HepG2 (cell line): ENCODE results near the gene BCAM. TPM values are rescaled to one million over a fixed set of nuclear protein-coding genes. Genes with fewer than 3 reads are reported as not detected.
A peak's percentile ranks its signal among the peaks of the same experiment; 100 is the strongest.

Experiments
- BHLHE40 ChIP-seq: IDR thresholded peaks from 2 replicates; pipeline ENCODE4 v1.6.1; 2011; ENCODE audit warnings: low read length, improper control_type of control experiment
- CHD2 ChIP-seq: IDR thresholded peaks from 2 replicates; pipeline ENCODE4 v1.6.1; 2011; ENCODE audit warnings: low read depth, low read length, improper control_type of control experiment
- GABPA ChIP-seq, 2 experiments: IDR thresholded peaks; 2 replicates each; pipeline ENCODE4 v1.6.1; 2011 to 2016; ENCODE audit warnings: low read depth in 2 of 2, low read length in 1 of 2, missing biosample characterization in 1 of 2, missing genetic modification characterization in 1 of 2
- HES4 ChIP-seq: sonication (generic); formaldehyde crosslinking; IDR thresholded peaks from 2 replicates; pipeline ENCODE4 v1.9.0; 2021; ENCODE audit warnings: mild to moderate bottlenecking, missing genetic modification reagents, borderline replicate concordance
- HIVEP1 ChIP-seq: sonication (generic); formaldehyde crosslinking; IDR thresholded peaks from 2 replicates; pipeline ENCODE4 v1.4.0; 2020; ENCODE audit warnings: mild to moderate bottlenecking, missing genetic modification reagents
- MED8 ChIP-seq: sonication (generic); formaldehyde crosslinking; IDR thresholded peaks from 2 replicates; pipeline ENCODE4 v1.8.1; 2023; ENCODE audit warnings: mild to moderate bottlenecking, missing genetic modification reagents; ENCODE audit not compliant: insufficient replicate concordance
- POLR2AphosphoS5 ChIP-seq: IDR thresholded peaks from 2 replicates; pipeline ENCODE4 v1.6.1; 2012; ENCODE audit warnings: low read depth, low read length
- PRDM10 ChIP-seq: sonication (generic); formaldehyde crosslinking; IDR thresholded peaks from 2 replicates; pipeline ENCODE4 v1.4.0; 2020; ENCODE audit warnings: low read depth, missing genetic modification reagents
- SMC3 ChIP-seq: IDR thresholded peaks from 2 replicates; pipeline ENCODE4 v1.6.1; 2011; ENCODE audit warnings: low read length, improper control_type of control experiment
- SP2 ChIP-seq: sonication (generic); formaldehyde crosslinking; IDR thresholded peaks from 2 replicates; pipeline ENCODE4 v1.5.1; 2020; ENCODE audit warnings: mild to moderate bottlenecking, missing genetic modification reagents
- ZBTB42 ChIP-seq: sonication (generic); formaldehyde crosslinking; IDR thresholded peaks from 2 replicates; pipeline ENCODE4 v1.5.0; 2020; ENCODE audit warnings: mild to moderate bottlenecking, missing genetic modification reagents
- ZBTB43 ChIP-seq: sonication (generic); formaldehyde crosslinking; conservative IDR thresholded peaks from 2 replicates; pipeline ENCODE4 v1.4.0; 2020; ENCODE audit warnings: missing genetic modification reagents
- ZMYM2 ChIP-seq: sonication (generic); formaldehyde crosslinking; IDR thresholded peaks from 2 replicates; pipeline ENCODE4 v1.8.0; 2022; ENCODE audit warnings: mild to moderate bottlenecking, missing genetic modification reagents
- ZNF124 ChIP-seq: sonication (generic); formaldehyde crosslinking; IDR thresholded peaks from 2 replicates; pipeline ENCODE4 v1.4.0; 2020; ENCODE audit warnings: missing genetic modification reagents
- ZNF670 ChIP-seq: sonication (generic); formaldehyde crosslinking; IDR thresholded peaks from 2 replicates; pipeline ENCODE4 v1.8.0; 2022; ENCODE audit warnings: mild to moderate bottlenecking, missing genetic modification reagents, borderline replicate concordance
- ZNF737 ChIP-seq: sonication (generic); formaldehyde crosslinking; IDR thresholded peaks from 2 replicates; pipeline ENCODE4 v1.5.0; 2020; ENCODE audit warnings: missing genetic modification reagents, mild to moderate bottlenecking, borderline replicate concordance
- ZSCAN20 ChIP-seq: sonication (generic); formaldehyde crosslinking; IDR thresholded peaks from 2 replicates; pipeline ENCODE4 v1.4.0; 2020; ENCODE audit warnings: missing genetic modification reagents, mild to moderate bottlenecking, borderline replicate concordance
- polyA plus RNA-seq, 8 experiments: library from polyadenylated mRNA; depleted of rRNA in 3 of 8; stranded (reverse) in 7 of 8; unstranded in 1 of 8; fragments of >200 nt; fragmentation: Illumina TruSeq in 4 of 8; extraction: Trizol in 4 of 8; gene quantifications; 2 replicates each; pipeline versions ENCODE4 v1.2.1 to v1.2.3, GENCODE V29; 2011 to 2016; ENCODE audit warnings: low read depth in 4 of 8, missing spikeins in 1 of 8, mixed read lengths in 1 of 8; ENCODE audit not compliant: insufficient read depth in 1 of 8
- total RNA-seq, 5 experiments: library from RNA; depleted of rRNA; stranded (reverse); fragments of >200 nt; fragmentation: Illumina TruSeq; extraction: Trizol; gene quantifications; 2 replicates each; pipeline ENCODE4 v1.2.3, GENCODE V29; 2016; ENCODE audit warnings: low read depth in 1 of 5
- TF ChIP-seq, protein P1 (sequence below): sonication (generic); formaldehyde crosslinking; IDR thresholded peaks from 2 replicates; pipeline ENCODE4 v1.4.0; 2020; ENCODE audit warnings: missing genetic modification reagents, borderline replicate concordance
- TF ChIP-seq, protein P2 (sequence below): sonication (generic); formaldehyde crosslinking; IDR thresholded peaks from 2 replicates; pipeline ENCODE4 v1.4.0; 2020; ENCODE audit warnings: missing genetic modification reagents; ENCODE audit errors: not compliant biosample characterization
- TF ChIP-seq, protein P3 (sequence below): sonication (generic); formaldehyde crosslinking; IDR thresholded peaks from 2 replicates; pipeline ENCODE4 v1.8.1; 2023; ENCODE audit warnings: mild to moderate bottlenecking, missing genetic modification reagents, borderline replicate concordance

Gene BCAM
- total and polyA plus RNA-seq, 2 of the 13 experiments (the other 11 are each of a cell fraction or from before 2014, with no cell fraction given) = 51.2 to 62.7 TPM

DNA sequence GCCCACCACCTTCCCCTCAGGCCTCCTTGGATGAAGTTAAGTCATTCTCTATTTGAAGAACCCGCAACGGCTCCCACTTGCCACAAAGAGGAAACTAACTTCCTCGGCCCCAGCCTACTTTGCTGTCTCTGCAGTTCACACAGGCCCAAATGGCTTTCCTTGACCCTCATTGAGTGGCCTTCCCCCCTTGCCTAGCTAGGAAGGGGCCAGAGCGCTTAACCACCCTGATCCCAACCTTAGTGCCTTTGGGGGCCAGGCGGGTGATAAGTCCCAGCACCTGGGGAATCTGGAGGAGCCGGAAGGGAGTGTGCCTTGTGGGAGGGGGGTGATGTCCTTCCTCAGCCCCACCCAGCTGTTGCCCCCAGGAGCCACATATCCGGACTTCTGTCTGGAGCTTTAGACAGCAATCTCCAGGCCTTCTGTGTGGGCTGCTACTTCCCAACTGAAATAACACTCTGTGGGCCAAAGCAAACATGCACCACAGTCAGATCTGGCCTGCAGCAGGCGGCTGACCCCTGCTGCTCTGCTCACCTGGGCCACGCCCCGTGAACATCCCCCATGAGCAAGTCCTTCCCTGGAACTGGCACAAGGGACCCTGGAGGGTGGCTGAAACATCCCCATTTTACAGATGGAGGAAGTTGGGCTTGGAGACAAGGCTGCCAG, 47.6 kb downstream of the BCAM start (continued):
- TF ChIP-seq CHD2 = no peak
- 0 out of 2 replicates have a peak, but pooled peaks have one; percentile 30 for TF ChIP-seq PRDM10
- TF ChIP-seq POLR2AphosphoS5 = no peak
- TF ChIP-seq ZBTB43 = 0 out of 2 replicates have a peak, but pooled peaks have one; percentile 45
- TF ChIP-seq, protein P1, sequence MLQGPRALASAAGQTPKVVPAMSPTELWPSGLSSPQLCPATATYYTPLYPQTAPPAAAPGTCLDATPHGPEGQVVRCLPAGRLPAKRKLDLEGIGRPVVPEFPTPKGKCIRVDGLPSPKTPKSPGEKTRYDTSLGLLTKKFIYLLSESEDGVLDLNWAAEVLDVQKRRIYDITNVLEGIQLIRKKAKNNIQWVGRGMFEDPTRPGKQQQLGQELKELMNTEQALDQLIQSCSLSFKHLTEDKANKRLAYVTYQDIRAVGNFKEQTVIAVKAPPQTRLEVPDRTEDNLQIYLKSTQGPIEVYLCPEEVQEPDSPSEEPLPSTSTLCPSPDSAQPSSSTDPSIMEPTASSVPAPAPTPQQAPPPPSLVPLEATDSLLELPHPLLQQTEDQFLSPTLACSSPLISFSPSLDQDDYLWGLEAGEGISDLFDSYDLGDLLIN (CRISPR knock-in tag) = no peak
- no peak for TF ChIP-seq BHLHE40
- TF ChIP-seq ZMYM2 (CRISPR knock-in tag) = no peak
- TF ChIP-seq, protein P2, sequence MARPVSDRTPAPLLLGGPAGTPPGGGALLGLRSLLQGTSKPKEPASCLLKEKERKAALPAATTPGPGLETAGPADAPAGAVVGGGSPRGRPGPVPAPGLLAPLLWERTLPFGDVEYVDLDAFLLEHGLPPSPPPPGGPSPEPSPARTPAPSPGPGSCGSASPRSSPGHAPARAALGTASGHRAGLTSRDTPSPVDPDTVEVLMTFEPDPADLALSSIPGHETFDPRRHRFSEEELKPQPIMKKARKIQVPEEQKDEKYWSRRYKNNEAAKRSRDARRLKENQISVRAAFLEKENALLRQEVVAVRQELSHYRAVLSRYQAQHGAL = no peak
- no peak for TF ChIP-seq ZSCAN20 (CRISPR knock-in tag)
- TF ChIP-seq SP2 (CRISPR knock-in tag) = no peak
- no peak for TF ChIP-seq ZNF670
- no peak for TF ChIP-seq ZBTB42 (CRISPR knock-in tag)
- no peak for TF ChIP-seq MED8 (CRISPR knock-in tag)
- no peak for TF ChIP-seq HIVEP1
- TF ChIP-seq SMC3 = no peak
- TF ChIP-seq HES4 (CRISPR knock-in tag) = no peak
- no peak for TF ChIP-seq GABPA (IDR thresholded peaks at IDR 0.05; ENCODE audit: low read depth, low read length)
- no peak for TF ChIP-seq GABPA (CRISPR knock-in tag; IDR thresholded peaks at IDR 0.05; ENCODE audit: low read depth)
- no peak for TF ChIP-seq ZNF737 (CRISPR knock-in tag)
- no peak for TF ChIP-seq ZNF124 (CRISPR knock-in tag)
- TF ChIP-seq, protein P3, sequence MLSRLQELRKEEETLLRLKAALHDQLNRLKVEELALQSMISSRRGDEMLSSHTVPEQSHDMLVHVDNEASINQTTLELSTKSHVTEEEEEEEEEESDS (CRISPR knock-in tag) = no peak
